ENCODE measurements around the gene PTPRU. TPM values are rescaled to one million over a fixed set of nuclear protein-coding genes. Genes with fewer than 3 reads are reported as not detected.

The PTPRU gene
- total RNA-seq: 33.2 and 51.7 TPM in 2 replicates

DNA sequence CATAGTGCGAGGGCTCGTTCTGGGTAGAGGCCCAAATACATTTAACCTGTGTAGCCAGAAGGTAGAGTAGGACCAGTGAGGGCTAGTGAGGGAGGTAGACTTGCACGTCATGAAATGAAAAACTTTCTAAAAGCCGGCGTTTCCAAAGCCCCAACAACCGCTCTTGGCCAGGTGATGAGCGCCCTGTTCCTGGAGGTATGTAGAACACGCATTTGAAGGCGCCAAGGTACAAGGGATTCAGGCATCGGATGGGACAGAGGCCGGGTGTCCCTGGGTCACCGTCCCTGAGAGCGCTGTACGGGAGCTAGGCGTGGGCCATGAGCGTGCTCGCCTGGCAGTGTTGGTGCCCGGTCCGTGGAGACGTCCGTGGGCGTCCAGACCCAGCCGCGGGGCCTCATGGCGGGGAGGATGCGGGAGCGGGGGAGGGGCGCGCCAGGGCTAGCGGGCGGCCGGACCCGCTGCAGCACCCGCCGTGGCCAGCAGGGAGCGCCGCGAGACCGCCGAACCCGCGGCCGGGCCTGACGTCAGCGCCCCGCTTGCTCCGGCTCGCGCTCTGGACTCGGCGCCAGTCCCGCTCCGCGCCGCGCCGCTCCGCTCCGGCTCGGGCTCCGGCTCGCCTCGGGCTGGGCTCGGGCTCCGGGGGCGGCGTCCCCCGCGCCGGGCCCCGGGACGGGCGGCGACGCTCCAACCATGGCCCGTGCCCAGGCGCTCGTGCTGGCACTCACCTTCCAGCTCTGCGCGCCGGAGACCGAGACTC, at the start of gene PTPRU:
Gene PTPRU, plus strand, starts transcription at position 568 of the 757 bp plus-strand sequence. Its CDS starts 123 bp downstream, at position 691.

DNA sequence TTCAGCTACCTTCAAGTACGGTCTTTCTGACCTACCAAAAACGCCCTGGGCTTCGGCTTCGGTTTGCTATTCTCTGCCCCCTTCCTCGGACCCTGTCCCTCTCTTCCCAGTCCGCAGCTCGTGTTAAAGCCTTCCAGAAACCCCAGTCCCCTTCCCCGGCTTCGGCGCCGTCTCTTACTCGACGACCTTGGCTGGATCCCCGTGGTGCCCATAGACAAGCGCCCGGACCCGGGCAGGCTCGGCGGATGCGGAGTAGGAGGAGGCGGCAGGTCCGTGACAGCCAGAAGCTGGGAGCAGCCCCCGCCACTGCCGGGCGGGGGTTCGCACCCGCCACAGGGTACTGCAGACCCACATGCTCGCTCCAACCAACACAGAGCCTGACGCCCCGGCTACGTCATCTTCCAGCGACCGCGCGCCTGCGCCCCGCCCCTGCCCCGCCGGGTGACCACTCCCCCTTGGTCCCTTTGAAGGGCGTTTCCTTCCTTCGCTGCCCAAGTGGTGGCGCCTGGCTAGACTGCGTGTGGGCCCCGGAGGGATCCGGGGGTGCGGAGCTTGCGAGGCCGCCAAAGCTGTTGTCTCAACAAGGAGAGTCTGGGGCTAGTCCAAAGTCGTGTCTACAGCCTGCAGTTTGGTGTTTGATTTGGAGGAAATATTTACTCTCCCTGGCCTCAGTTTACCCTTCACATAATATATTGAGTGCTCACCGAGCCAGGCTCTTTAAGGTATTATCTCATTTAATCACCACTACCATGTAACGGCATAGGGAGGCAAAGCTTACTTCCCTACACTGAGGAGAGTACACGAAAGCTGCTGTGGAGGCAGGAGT, 5.6 kb upstream of the PTPRU start, which contains the start of gene MECR:
Gene MECR, minus strand, starts transcription at position 382 of the 826 bp plus-strand sequence. Its CDS starts 28 bp downstream, at position 354.

Other genes starting within 250 kb of the PTPRU start
- gene TMEM200B, start 112.6 kb upstream of the PTPRU start, total RNA-seq: 4.8 and 5.6 TPM in 2 replicates
- 28.8 and 44.5 TPM in 2 replicates for gene SRSF4, start 54.6 kb upstream of the PTPRU start, total RNA-seq
- 15.1 and 20.7 TPM in 2 replicates for gene MECR, start 5.6 kb upstream of the PTPRU start, total RNA-seq